ENCODE measurements around the gene ELMOD3. TPM values are rescaled to one million over a fixed set of nuclear protein-coding genes. Genes with fewer than 3 reads are reported as not detected.
A peak's percentile ranks its signal among the peaks of the same experiment; 100 is the strongest.
"Not testable (repeated sequence)": the region's sequence is repeated elsewhere in the genome, so short reads cannot be mapped to it uniquely, and the experiment has no call there.

The ELMOD3 gene
- total RNA-seq, 4 donors from 2014 or later: 15.9 to 31.7 (median 25.0) TPM

DNA sequence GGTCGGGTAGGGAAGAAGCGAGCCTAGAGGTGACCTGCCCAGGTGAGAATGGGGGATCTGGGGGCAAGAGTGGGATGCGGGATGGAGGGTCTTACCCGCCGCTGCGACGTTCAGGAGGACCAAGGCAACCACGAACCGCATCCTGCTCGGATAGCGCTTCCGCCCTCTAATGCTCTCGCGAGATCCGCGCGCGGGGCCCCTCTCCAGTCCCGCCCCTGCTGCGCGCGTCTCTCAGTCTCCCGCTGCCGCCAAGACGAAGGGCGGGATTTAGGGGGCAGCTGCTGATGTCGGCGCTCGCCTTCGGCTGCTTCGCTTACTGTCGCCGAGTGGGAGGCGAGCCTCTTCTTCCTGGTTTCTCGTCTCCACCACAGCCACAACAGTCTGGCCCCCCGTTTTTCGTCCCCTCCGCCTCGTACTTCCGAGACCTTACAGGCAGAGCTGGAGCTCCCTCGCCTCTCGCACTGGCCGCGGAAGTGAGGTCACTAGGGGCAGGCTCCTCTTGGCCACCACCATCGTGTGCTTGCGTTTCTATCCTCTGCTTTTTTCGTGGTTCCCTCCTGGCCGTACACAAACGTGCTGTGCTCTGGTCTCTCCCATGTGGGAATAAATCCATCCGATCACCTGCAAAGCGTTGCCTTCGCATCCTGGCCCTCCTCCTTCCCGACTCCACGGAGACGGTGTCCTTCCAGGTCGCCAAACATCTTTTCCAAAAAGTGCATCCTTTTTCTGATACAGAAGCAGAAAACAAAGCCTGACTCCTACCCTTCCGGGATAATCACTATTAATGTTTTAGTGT, 26.5 kb upstream of the ELMOD3 start, which contains the start of gene TGOLN2:
Gene TGOLN2, minus strand, starts transcription at position 168 of the 796 bp plus-strand sequence. Its CDS starts 27 bp downstream, at position 141.
- DNase-seq (peak; percentile 80 to 87), ATAC-seq (peak; percentile 96)
- Histone ChIP-seq H3K27me3 (no peaks in the 10 kb centered on the region), H3K36me3 (peaks cover 0 to 20% of the 10 kb centered on the region in 2 donors), H3K4me1 (peaks cover 32 to 34% of the 10 kb centered on the region in 2 donors), H3K9me3 (no peaks in the 10 kb centered on the region), H3K4me3 (peak within 1 kb of the TSS; percentile 74 to 99 (median 81)), H3K27ac (peak within 1 kb of the TSS; percentile 90 to 98 (median 94))
- intact Hi-C loops (cut with DNase I; ENCODE audit: low total_unique reads): loop anchor here (1.0 kb wide), 1 partner anchor 25 kb away; no protein-coding TSS in a partner anchor
- in situ Hi-C loops (cut with MboI; ENCODE audit: low sequenced_read_pairs in 4 of 4): no loop called here
- TF ChIP-seq, protein P1, sequence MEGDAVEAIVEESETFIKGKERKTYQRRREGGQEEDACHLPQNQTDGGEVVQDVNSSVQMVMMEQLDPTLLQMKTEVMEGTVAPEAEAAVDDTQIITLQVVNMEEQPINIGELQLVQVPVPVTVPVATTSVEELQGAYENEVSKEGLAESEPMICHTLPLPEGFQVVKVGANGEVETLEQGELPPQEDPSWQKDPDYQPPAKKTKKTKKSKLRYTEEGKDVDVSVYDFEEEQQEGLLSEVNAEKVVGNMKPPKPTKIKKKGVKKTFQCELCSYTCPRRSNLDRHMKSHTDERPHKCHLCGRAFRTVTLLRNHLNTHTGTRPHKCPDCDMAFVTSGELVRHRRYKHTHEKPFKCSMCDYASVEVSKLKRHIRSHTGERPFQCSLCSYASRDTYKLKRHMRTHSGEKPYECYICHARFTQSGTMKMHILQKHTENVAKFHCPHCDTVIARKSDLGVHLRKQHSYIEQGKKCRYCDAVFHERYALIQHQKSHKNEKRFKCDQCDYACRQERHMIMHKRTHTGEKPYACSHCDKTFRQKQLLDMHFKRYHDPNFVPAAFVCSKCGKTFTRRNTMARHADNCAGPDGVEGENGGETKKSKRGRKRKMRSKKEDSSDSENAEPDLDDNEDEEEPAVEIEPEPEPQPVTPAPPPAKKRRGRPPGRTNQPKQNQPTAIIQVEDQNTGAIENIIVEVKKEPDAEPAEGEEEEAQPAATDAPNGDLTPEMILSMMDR (IDR thresholded peaks at IDR 0.05 in 4 of 5, conservative IDR thresholded peaks at IDR 0.05 in 1 of 5): peak in 2 of 5 experiments; percentile 21 to 25
- peak; percentile 96 to 99 for TF ChIP-seq POLR2A (IDR thresholded peaks at IDR 0.05)

DNA sequence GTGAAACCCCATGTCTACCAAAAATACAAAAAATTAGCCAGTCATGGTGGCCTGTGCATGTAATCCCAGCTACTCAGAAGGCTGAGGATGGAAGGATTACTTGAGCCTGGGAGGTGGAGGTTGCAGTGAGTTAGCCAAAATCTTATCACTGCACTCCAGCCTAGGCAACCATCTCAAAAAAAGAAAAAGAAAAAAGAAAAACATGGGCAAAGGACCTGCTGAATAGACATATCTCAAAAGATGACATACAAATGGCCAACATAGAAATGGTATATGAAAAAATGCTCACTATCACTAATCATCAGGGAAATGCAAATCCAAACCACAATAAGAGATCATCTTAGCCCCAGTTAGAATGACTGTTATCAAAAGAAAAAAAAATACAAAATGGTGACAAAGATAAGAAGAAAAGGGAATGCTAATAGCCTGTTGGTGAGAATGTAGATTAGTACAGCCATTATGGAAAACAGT, 25.4 kb upstream of the ELMOD3 start:
- no peak for ATAC-seq

DNA sequence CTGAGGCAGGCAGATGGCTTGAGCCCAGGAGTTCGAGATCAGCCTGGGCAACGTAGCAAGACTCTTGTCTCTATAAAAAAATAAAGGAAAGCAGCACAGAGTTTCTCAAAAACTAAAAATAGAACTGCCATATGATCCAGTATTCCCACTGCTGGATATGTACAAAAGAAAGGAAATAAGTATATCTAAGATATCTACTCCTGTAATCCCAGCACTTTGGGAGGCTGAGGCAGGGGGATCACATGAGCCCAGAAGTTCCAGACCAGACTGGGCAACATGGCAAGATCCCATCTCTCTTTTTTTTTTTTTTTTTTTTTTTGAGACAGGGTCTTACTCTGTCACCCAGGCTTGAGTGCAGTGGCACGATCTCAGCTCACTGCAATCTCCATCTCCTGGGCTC, 24.9 kb upstream of the ELMOD3 start:
- H3K27me3 ChIP-seq; H3K4me3 ChIP-seq; H3K36me3 ChIP-seq; intact Hi-C loops (cut with DNase I; ENCODE audit: low total_unique reads); in situ Hi-C loops (cut with MboI; ENCODE audit: low sequenced_read_pairs in 4 of 4); DNase-seq; ATAC-seq; H3K9me3 ChIP-seq; H3K27ac ChIP-seq: not testable (repeated sequence)
- peaks cover 27 to 31% of the 10 kb centered on the region in 2 donors for H3K4me1 ChIP-seq

More for the DNA sequence above, 25.4 kb upstream of the ELMOD3 start:
- DNase-seq: no peak
- peaks cover 0 to 8% of the 10 kb centered on the region in 2 donors for H3K36me3 ChIP-seq
- intact Hi-C loops (cut with DNase I; ENCODE audit: low total_unique reads) (no loop called here), in situ Hi-C loops (cut with MboI; ENCODE audit: low sequenced_read_pairs in 4 of 4) (no loop called here)
- H3K27me3 ChIP-seq: no peaks in the 10 kb centered on the region
- no peak for TF ChIP-seq POLR2A (IDR thresholded peaks at IDR 0.05)
- TF ChIP-seq, protein P1 (IDR thresholded peaks at IDR 0.05 in 4 of 5, conservative IDR thresholded peaks at IDR 0.05 in 1 of 5): no peak
- H3K27ac ChIP-seq: no peak overlapping the region
- H3K4me3 ChIP-seq: no peak overlapping the region
- peaks cover 30 to 32% of the 10 kb centered on the region in 2 donors for H3K4me1 ChIP-seq
- H3K9me3 ChIP-seq: no peaks in the 10 kb centered on the region

DNA sequence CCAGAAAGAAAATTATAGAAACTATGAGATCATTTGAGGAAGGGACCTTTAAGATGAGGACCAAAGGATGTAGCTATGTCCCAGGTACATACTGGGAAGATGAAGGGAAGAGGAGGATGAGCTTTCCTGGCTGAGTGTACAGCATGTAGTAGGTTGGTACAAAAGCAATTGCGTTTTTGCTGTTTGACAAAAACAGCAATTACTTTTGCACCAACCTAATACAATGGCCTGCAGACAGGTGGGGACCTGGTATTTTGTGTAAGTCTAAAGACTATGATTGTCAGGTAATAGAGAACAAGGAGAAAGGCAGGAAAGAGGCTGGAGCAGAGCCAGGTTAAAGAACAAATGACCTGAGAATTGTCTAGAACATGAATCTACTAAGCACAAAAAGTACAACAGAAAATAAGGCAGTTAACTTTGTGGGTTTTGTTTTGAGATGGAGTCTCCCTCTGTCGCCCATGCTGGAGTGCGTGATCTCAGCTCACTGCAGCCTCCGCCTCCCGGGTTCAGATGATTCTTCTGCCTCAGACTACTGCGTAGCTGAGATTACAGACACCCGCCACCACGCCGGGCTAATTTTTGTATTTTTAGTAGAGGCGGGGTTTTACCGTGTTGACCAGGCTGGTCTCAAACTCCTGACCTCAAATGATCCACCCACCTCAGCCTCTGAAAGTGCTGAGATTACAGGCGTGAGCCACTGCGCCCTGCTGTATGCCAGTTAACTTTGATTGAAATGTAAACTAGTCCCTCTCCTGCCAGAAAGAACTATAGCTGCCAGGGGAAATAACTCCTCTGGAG, 23.5 kb upstream of the ELMOD3 start:
- no peaks in the 10 kb centered on the region for H3K36me3 ChIP-seq
- no peaks in the 10 kb centered on the region for H3K27me3 ChIP-seq
- DNase-seq (no peak), ATAC-seq (no peak)
- in situ Hi-C loops (cut with MboI; ENCODE audit: low sequenced_read_pairs in 4 of 4): no loop called here
- TF ChIP-seq, protein P1 (IDR thresholded peaks at IDR 0.05 in 4 of 5, conservative IDR thresholded peaks at IDR 0.05 in 1 of 5): no peak
- TF ChIP-seq POLR2A (IDR thresholded peaks at IDR 0.05): no peak
- no peak overlapping the region for H3K27ac ChIP-seq
- H3K4me3 ChIP-seq: no peak overlapping the region
- no peaks in the 10 kb centered on the region for H3K9me3 ChIP-seq
- intact Hi-C loops (cut with DNase I; ENCODE audit: low total_unique reads): no loop called here
- peaks cover 14 to 18% of the 10 kb centered on the region in 2 donors for H3K4me1 ChIP-seq

DNA sequence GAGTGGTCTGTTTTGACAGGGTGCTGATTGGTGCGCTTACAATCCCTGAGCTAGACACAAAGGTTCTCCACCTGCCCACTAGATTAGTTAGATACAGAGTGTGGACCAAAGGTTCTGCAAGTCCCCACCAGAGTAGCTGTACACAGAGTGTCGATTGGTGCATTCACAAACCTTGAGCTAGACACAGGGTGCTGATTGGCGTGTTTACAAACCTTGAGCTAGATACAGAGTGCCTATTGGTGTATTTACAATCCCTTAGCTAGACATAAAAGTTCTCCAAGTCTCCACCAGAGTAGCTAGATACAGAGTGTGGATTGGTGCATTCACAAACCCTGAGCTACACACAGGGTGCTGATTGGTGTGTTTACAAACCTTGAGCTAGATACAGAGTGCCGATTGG, 20.7 kb upstream of the ELMOD3 start:
- H3K9me3 ChIP-seq; ATAC-seq; H3K36me3 ChIP-seq; intact Hi-C loops (cut with DNase I; ENCODE audit: low total_unique reads); H3K27me3 ChIP-seq; in situ Hi-C loops (cut with MboI; ENCODE audit: low sequenced_read_pairs in 4 of 4); H3K27ac ChIP-seq; H3K4me3 ChIP-seq; DNase-seq; H3K4me1 ChIP-seq: not testable (repeated sequence)
